ENCODE results near the gene ZFP36L1. TPM values are rescaled to one million over a fixed set of nuclear protein-coding genes. Genes with fewer than 3 reads are reported as not detected.

The ZFP36L1 gene
- total RNA-seq, 1 donor = 53.8 TPM

DNA sequence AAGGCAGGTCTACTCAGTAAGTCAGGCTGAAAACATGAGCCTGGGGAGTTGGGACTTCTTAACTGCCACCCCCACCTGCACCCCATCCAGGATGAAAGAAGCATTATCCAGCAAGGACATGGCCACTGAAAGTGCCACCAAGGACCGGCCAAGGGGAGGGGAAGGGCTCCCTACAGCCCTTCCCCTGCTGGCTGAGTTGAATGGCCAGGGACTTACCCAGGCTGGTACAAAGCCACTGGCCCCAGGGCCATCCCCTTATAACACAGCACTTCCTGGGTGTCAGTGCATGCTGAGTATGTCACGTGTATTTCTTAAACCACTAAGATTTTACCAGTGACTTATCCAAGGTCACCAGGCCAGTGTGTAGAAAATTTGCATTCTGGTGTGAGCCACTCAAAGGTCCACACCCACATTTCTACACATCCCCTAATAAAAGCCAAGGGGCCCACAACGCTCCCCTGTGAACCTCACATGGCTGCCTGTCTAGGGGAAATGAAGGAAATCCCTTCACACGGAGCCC is 29.3 kb upstream of the ZFP36L1 start:
- no peak overlapping the region for H3K4me3 ChIP-seq (ENCODE audit: low read depth, low read length)
- TF ChIP-seq, protein P1, sequence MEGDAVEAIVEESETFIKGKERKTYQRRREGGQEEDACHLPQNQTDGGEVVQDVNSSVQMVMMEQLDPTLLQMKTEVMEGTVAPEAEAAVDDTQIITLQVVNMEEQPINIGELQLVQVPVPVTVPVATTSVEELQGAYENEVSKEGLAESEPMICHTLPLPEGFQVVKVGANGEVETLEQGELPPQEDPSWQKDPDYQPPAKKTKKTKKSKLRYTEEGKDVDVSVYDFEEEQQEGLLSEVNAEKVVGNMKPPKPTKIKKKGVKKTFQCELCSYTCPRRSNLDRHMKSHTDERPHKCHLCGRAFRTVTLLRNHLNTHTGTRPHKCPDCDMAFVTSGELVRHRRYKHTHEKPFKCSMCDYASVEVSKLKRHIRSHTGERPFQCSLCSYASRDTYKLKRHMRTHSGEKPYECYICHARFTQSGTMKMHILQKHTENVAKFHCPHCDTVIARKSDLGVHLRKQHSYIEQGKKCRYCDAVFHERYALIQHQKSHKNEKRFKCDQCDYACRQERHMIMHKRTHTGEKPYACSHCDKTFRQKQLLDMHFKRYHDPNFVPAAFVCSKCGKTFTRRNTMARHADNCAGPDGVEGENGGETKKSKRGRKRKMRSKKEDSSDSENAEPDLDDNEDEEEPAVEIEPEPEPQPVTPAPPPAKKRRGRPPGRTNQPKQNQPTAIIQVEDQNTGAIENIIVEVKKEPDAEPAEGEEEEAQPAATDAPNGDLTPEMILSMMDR (IDR thresholded peaks at IDR 0.05; ENCODE audit: insufficient read depth, low read length) = no peak
- DNase-seq (ENCODE audit: low read depth) = no peak

GRCh38 chr14:68820999-68821683 is 28.3 kb upstream of the ZFP36L1 start:
- TF ChIP-seq, protein P1 (IDR thresholded peaks at IDR 0.05; ENCODE audit: insufficient read depth, low read length) = no peak
- DNase-seq (ENCODE audit: low read depth) = no peak
- H3K4me3 ChIP-seq (ENCODE audit: low read depth, low read length) = no peak overlapping the region

DNA sequence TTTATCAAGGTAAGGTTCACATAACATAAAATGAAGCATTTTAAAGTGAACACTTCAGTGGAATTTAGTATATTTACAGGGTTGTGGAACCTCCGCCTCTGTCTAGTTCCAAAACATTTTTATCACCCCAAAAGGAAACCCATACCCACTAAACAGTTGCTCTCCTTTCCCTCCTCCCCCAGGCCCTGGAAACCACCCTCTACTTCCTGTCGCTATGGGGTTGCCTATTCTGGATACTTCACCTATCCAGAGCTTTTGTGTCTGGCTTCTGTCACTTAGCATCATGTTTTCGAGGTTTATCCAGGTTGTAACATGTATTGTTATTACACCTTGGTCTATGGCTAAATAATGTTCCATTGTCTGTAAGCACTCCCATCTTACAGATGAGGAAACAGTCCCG is 27.7 kb upstream of the ZFP36L1 start:
- H3K4me3 ChIP-seq (ENCODE audit: low read depth, low read length) = no peak overlapping the region
- TF ChIP-seq, protein P1 (IDR thresholded peaks at IDR 0.05; ENCODE audit: insufficient read depth, low read length) = no peak
- no peak for DNase-seq (ENCODE audit: low read depth)

DNA sequence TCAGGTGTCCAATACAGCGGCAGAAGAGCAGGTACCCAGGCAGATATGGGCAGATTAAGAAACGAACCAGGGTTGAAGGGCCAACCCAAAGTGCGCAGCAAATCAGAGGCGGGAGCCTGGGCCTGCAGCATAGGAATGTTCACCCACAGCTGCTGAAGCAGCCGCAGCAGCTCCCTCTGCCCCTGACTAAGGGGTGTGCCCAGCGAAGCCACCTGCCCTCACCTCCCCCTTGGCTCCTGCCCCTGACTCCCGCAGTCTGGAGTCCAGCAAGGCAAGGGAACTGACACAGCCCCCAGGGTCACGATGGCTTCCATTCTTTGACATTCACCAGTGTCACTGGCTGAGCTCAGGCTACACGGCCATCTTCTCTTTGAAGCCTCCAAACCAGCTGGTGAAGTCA is 27.3 kb upstream of the ZFP36L1 start:
- DNase-seq (ENCODE audit: low read depth) = no peak
- no peak overlapping the region for H3K4me3 ChIP-seq (ENCODE audit: low read depth, low read length)
- TF ChIP-seq, protein P1 (IDR thresholded peaks at IDR 0.05; ENCODE audit: insufficient read depth, low read length) = no peak

- DNase-seq (ENCODE audit: low read depth) = peak; percentile 81
- TF ChIP-seq, protein P1 (IDR thresholded peaks at IDR 0.05; ENCODE audit: insufficient read depth, low read length) = no peak
These were observed 26.4 kb upstream of the ZFP36L1 start for GRCh38 chr14:68819260-68819691.

GRCh38 chr14:68817506-68818212 is 24.8 kb upstream of the ZFP36L1 start:
- no peak overlapping the region for H3K4me3 ChIP-seq (ENCODE audit: low read depth, low read length)
- DNase-seq (ENCODE audit: low read depth) = no peak
- TF ChIP-seq, protein P1 (IDR thresholded peaks at IDR 0.05; ENCODE audit: insufficient read depth, low read length) = no peak

More at GRCh38 chr14:68819260-68819691, 26.4 kb upstream of the ZFP36L1 start:
- H3K4me3 ChIP-seq (ENCODE audit: low read depth, low read length) = no peak overlapping the region

Measured in fibroblast of the aortic adventitia (primary cell).